KMS-11 (cell line): ENCODE data around the gene PNKD.

Experiments
- H2AFZ ChIP-seq: fragments of 200-600 bp; sonication (generic); 2 replicates; pipeline ENCODE4 v1.6.1; 2016; ENCODE audit warnings: antibody characterized with exemption, mixed run types, low read depth
- H3K27ac ChIP-seq: fragments of 200-600 bp; sonication (generic); 2 replicates; pipeline ENCODE4 v1.6.1; 2016; ENCODE audit warnings: mild to moderate bottlenecking, mixed run types
- H3K27me3 ChIP-seq: fragments of 200-600 bp; sonication (generic); 2 replicates; pipeline ENCODE4 v1.6.1; 2017; ENCODE audit warnings: mild to moderate bottlenecking, low read depth, mixed run types, moderate library complexity; ENCODE audit not compliant: insufficient read depth
- H3K36me3 ChIP-seq: fragments of 200-600 bp; sonication (generic); 2 replicates; pipeline ENCODE4 v1.6.1; 2017; ENCODE audit warnings: mild to moderate bottlenecking, mixed run types; ENCODE audit not compliant: insufficient read depth
- H3K4me1 ChIP-seq: fragments of 200-600 bp; sonication (generic); 2 replicates; pipeline ENCODE4 v1.6.1; 2016; ENCODE audit warnings: mild to moderate bottlenecking, low read depth, mixed run types; ENCODE audit not compliant: poor library complexity, severe bottlenecking
- H3K4me2 ChIP-seq: fragments of 200-600 bp; sonication (generic); 2 replicates; pipeline ENCODE4 v1.7.0; 2016; ENCODE audit warnings: mild to moderate bottlenecking, mixed run types
- H3K4me3 ChIP-seq: fragments of 200-600 bp; sonication (generic); IDR thresholded peaks from 2 replicates; pipeline ENCODE4 v1.6.1; 2017; ENCODE audit warnings: low read depth, low read length, mixed read lengths; ENCODE audit not compliant: insufficient read depth
- H3K79me2 ChIP-seq: fragments of 200-600 bp; sonication (generic); 2 replicates; pipeline ENCODE4 v1.6.1; 2016; ENCODE audit warnings: low read depth, mixed run types; ENCODE audit not compliant: insufficient read depth
- H3K9ac ChIP-seq: fragments of 200-600 bp; sonication (generic); 2 replicates; pipeline ENCODE4 v1.6.1; 2016; ENCODE audit warnings: mild to moderate bottlenecking, mixed run types
- H4K20me1 ChIP-seq: fragments of 200-600 bp; sonication (generic); 2 replicates; pipeline ENCODE4 v1.6.1; 2016; ENCODE audit warnings: mild to moderate bottlenecking, mixed run types; ENCODE audit not compliant: insufficient read depth
- CTCF ChIP-seq: fragments of 200-600 bp; sonication (generic); conservative IDR thresholded peaks from 2 replicates; pipeline ENCODE4 v1.6.1; 2017; ENCODE audit warnings: low read depth, mild to moderate bottlenecking, antibody characterized with exemption, low read length, moderate library complexity, mixed read lengths

PNKD gene

GRCh38 chr2:218266316-218266979 is 3.9 kb upstream of the PNKD start:
- H3K4me2 ChIP-seq = no peak overlapping the region
- no peak overlapping the region for H2AFZ ChIP-seq
- H3K79me2 ChIP-seq = peaks cover 21% of the 10 kb centered on the region; the same call in 1 of the 2 replicates
- no peak overlapping the region for H3K27ac ChIP-seq
- H3K4me3 ChIP-seq = no peak overlapping the region
- H3K9ac ChIP-seq = no peak overlapping the region
- H3K4me1 ChIP-seq = peaks cover 20% of the 10 kb centered on the region
- H3K36me3 ChIP-seq = no peaks in the 10 kb centered on the region
- no peaks in the 10 kb centered on the region for H4K20me1 ChIP-seq
- H3K27me3 ChIP-seq = no peaks in the 10 kb centered on the region
- TF ChIP-seq CTCF = no peak

- Histone ChIP-seq H3K27me3 (no peaks in the 10 kb centered on the region), H3K79me2 (peaks cover 24% of the 10 kb centered on the region; the same call in 1 of the 2 replicates), H2AFZ (no peak overlapping the region), H3K4me1 (peaks cover 28% of the 10 kb centered on the region), H3K9ac (no peak overlapping the region), H3K4me3 (no peak overlapping the region), H3K36me3 (no peaks in the 10 kb centered on the region), H3K4me2 (no peak overlapping the region), H4K20me1 (no peaks in the 10 kb centered on the region), H3K27ac (no peak overlapping the region)
- TF ChIP-seq CTCF = no peak
These were observed 3.1 kb upstream of the PNKD start for GRCh38 chr2:218267259-218267658.

GRCh38 chr2:218270721-218271486 is 585 bp downstream of the PNKD start:
- no peak for TF ChIP-seq CTCF
- no peak overlapping the region for H3K27ac ChIP-seq
- H3K4me2 ChIP-seq = peak overlapping the region; percentile 92
- no peaks in the 10 kb centered on the region for H3K27me3 ChIP-seq
- H4K20me1 ChIP-seq = no peaks in the 10 kb centered on the region
- peaks cover 24% of the 10 kb centered on the region; the same call in 1 of the 2 replicates for H3K79me2 ChIP-seq
- H3K4me3 ChIP-seq = peak overlapping the region; percentile 44
- H2AFZ ChIP-seq = peak overlapping the region; percentile 66
- peaks cover 25% of the 10 kb centered on the region for H3K4me1 ChIP-seq
- no peaks in the 10 kb centered on the region for H3K36me3 ChIP-seq
- peak overlapping the region; percentile 67; the same call in 1 of the 2 replicates for H3K9ac ChIP-seq

GRCh38 chr2:218271487-218271797 is 1.1 kb downstream of the PNKD start:
- TF ChIP-seq CTCF = no peak
- H3K4me2 ChIP-seq = peak overlapping the region; percentile 92
- H3K4me1 ChIP-seq = peaks cover 25% of the 10 kb centered on the region
- peak overlapping the region; percentile 67; the same call in 1 of the 2 replicates for H3K9ac ChIP-seq
- no peaks in the 10 kb centered on the region for H3K36me3 ChIP-seq
- H3K79me2 ChIP-seq = peaks cover 24% of the 10 kb centered on the region; the same call in 1 of the 2 replicates
- no peak overlapping the region for H3K4me3 ChIP-seq
- H2AFZ ChIP-seq = no peak overlapping the region
- no peak overlapping the region for H3K27ac ChIP-seq
- H4K20me1 ChIP-seq = no peaks in the 10 kb centered on the region
- no peaks in the 10 kb centered on the region for H3K27me3 ChIP-seq
